HCT116 (cell line): Measurements from ENCODE around the gene PITPNM1. TPM values are rescaled to one million over a fixed set of nuclear protein-coding genes. Genes with fewer than 3 reads are reported as not detected.

Experiments
- ATAC-seq: fragments of 200-7000 bp; cut with Tn5 transposase; 2 replicates; pipeline ENCODE4 v1.9.1; 2020; ENCODE audit warnings: mild to moderate bottlenecking, moderate library complexity
- BruUV-seq: library from RNA; stranded (reverse); fragments of 400-500 nt; replicated peaks from 2 replicates; lab custom pipeline; 2021; lab: Mats Ljungman, UMichigan
- CTCF ChIA-PET: fragments of 300-600 bp; sonication (Branson Sonifier 250); formaldehyde crosslinking; loops from one replicate; lab custom pipeline; 2021; ENCODE audit warnings: antibody characterized with exemption; lab: Charles Lee
- POLR2A ChIA-PET: fragments of 300-600, 350-600 bp; sonication (Branson Sonifier 250); formaldehyde crosslinking; loops from one replicate; lab custom pipeline; 2021; ENCODE audit warnings: antibody characterized with exemption; lab: Charles Lee
- RAD21 ChIA-PET, 2 experiments: fragments of 300-600 bp; sonication (Branson Sonifier 250); formaldehyde crosslinking; loops; one replicate each; lab custom pipeline; 2023; ENCODE audit warnings: low total read pairs in 2 of 2; ENCODE audit not compliant: uncharacterized antibody in 2 of 2, unreplicated experiment in 2 of 2, low non-redundant PET in 1 of 2; lab: Charles Lee
- DNase-seq: peaks from one replicate; pipeline ENCODE4 v3.0.0-alpha.2; 2010; ENCODE audit warnings: low read depth, low spot score
- H2AFZ ChIP-seq: fragments of 200-600 bp; shearing (Covaris generic), sonication (generic); 2 replicates; pipeline ENCODE4 v1.6.1; 2017; ENCODE audit warnings: low read depth, mixed run types, mixed read lengths, antibody characterized with exemption, low read length; ENCODE audit not compliant: poor library complexity, severe bottlenecking
- H3K27ac ChIP-seq: 2 replicates; pipeline ENCODE4 v1.5.1; 2012; ENCODE audit warnings: low read depth, low read length
- H3K27me3 ChIP-seq: fragments of 200-600 bp; sonication (generic); 2 replicates; pipeline ENCODE4 v1.6.1; 2016; ENCODE audit warnings: mixed run types, low read length, mixed read lengths; ENCODE audit not compliant: insufficient read depth
- H3K36me3 ChIP-seq, 2 experiments: fragments of 200-500 bp in 1 of 2; fragments of 200-600 bp in 1 of 2; sonication (Bioruptor generic) in 1 of 2; sonication (generic) in 1 of 2; 2 replicates each; pipeline versions ENCODE4 v1.5.1 to v1.6.1; 2014 to 2016; ENCODE audit warnings: low read length in 2 of 2, inconsistent platforms in 1 of 2, mixed read lengths in 1 of 2, mixed run types in 1 of 2; ENCODE audit not compliant: insufficient read depth in 2 of 2, control insufficient read depth in 1 of 2
- H3K4me1 ChIP-seq, 2 experiments: fragments of 200-600 bp in 1 of 2; sonication (generic) in 1 of 2; 2 replicates each; pipeline versions ENCODE4 v1.5.1 to v1.6.1; 2012 to 2017; ENCODE audit warnings: low read length in 2 of 2, inconsistent platforms in 1 of 2, mild to moderate bottlenecking in 1 of 2, mixed read lengths in 1 of 2, mixed run types in 1 of 2, moderate library complexity in 1 of 2; ENCODE audit not compliant: insufficient read depth in 2 of 2, control insufficient read depth in 1 of 2
- H3K4me2 ChIP-seq: fragments of 200-600 bp; sonication (generic); 2 replicates; pipeline ENCODE4 v1.6.1; 2017; ENCODE audit warnings: mixed run types, low read length, mixed read lengths
- H3K4me3 ChIP-seq, 2 experiments: fragments of 200-600 bp in 1 of 2; sonication (generic) in 1 of 2; replicated peaks in 1 of 2; 2 replicates each; pipeline ENCODE4 v1.5.1; 2011 to 2016; ENCODE audit warnings: low read length in 2 of 2, control low read depth in 1 of 2, low read depth in 1 of 2, mild to moderate bottlenecking in 1 of 2, mixed read lengths in 1 of 2, mixed run types in 1 of 2
- H3K79me2 ChIP-seq: fragments of 200-600 bp; sonication (generic); 2 replicates; pipeline ENCODE4 v1.6.1; 2017; ENCODE audit warnings: mild to moderate bottlenecking, mixed run types, low read length, moderate library complexity, mixed read lengths; ENCODE audit not compliant: insufficient read depth
- H3K9ac ChIP-seq: fragments of 200-600 bp; sonication (generic); 2 replicates; pipeline ENCODE4 v1.6.1; 2016; ENCODE audit warnings: low read length, mixed read lengths
- H3K9me2 ChIP-seq: fragments of 200-600 bp; sonication (generic), shearing (Covaris generic); 2 replicates; pipeline ENCODE4 v1.6.1; 2017; ENCODE audit warnings: mixed run types, mild to moderate bottlenecking, moderate library complexity; ENCODE audit not compliant: insufficient read depth
- H3K9me3 ChIP-seq, 2 experiments: fragments of 200-500 bp in 1 of 2; fragments of 200-600 bp in 1 of 2; sonication (Bioruptor generic) in 1 of 2; sonication (generic) in 1 of 2; 2 replicates each; pipeline ENCODE4 v1.6.1; 2014 to 2017; ENCODE audit warnings: low read length in 2 of 2, mixed read lengths in 2 of 2, inconsistent platforms in 1 of 2, low read depth in 1 of 2, mild to moderate bottlenecking in 1 of 2, mixed run types in 1 of 2, moderate library complexity in 1 of 2; ENCODE audit not compliant: control insufficient read depth in 1 of 2, insufficient read depth in 1 of 2
- H4K20me1 ChIP-seq: fragments of 200-600 bp; sonication (generic), shearing (Covaris generic); 2 replicates; pipeline ENCODE4 v1.6.1; 2017; ENCODE audit warnings: mixed run types, mild to moderate bottlenecking, moderate library complexity; ENCODE audit not compliant: insufficient read depth
- ATF3 ChIP-seq: IDR thresholded peaks from 2 replicates; pipeline ENCODE4 v1.6.1; 2012
- CTCF ChIP-seq, 3 experiments: fragments of 200-600 bp in 1 of 3; sonication (generic) in 1 of 3; IDR thresholded peaks in 2 of 3; conservative IDR thresholded peaks in 1 of 3; 2 replicates each; pipeline ENCODE4 v1.5.1; 2012 to 2017; ENCODE audit warnings: low read depth in 2 of 3, low read length in 2 of 3, antibody characterized with exemption in 1 of 3, borderline replicate concordance in 1 of 3, control low read depth in 1 of 3, mild to moderate bottlenecking in 1 of 3, mixed read lengths in 1 of 3, mixed run types in 1 of 3, moderate library complexity in 1 of 3; ENCODE audit not compliant: insufficient read depth in 1 of 3
- ELF1 ChIP-seq: IDR thresholded peaks from 2 replicates; pipeline ENCODE4 v1.6.1; 2012; ENCODE audit warnings: low read depth, borderline replicate concordance
- FOSL1 ChIP-seq: IDR thresholded peaks from 2 replicates; pipeline ENCODE4 v1.6.1; 2012; ENCODE audit warnings: low read depth
- JUND ChIP-seq: IDR thresholded peaks from 2 replicates; pipeline ENCODE4 v1.6.1; 2012
- MAX ChIP-seq: IDR thresholded peaks from 2 replicates; pipeline ENCODE4 v1.6.1; 2012
- POLR2AphosphoS5 ChIP-seq: IDR thresholded peaks from 2 replicates; pipeline ENCODE4 v1.6.1; 2011; ENCODE audit warnings: mild to moderate bottlenecking, low read depth, low read length, moderate library complexity
- REST ChIP-seq: IDR thresholded peaks from 2 replicates; pipeline ENCODE4 v1.6.1; 2012; ENCODE audit warnings: low read depth
- SIN3A ChIP-seq: IDR thresholded peaks from 2 replicates; pipeline ENCODE4 v1.6.1; 2012; ENCODE audit warnings: low read depth
- SRF ChIP-seq: IDR thresholded peaks from 2 replicates; pipeline ENCODE4 v1.6.1; 2012; ENCODE audit warnings: low read depth
- TCF7L2 ChIP-seq: IDR thresholded peaks from 2 replicates; pipeline ENCODE4 v1.7.0; 2011; ENCODE audit warnings: borderline replicate concordance, inconsistent platforms; ENCODE audit not compliant: insufficient read depth, insufficient read length; ENCODE audit errors: extremely low read depth
- YY1 ChIP-seq: IDR thresholded peaks from 2 replicates; pipeline ENCODE4 v1.6.1; 2011; ENCODE audit warnings: low read length, low read depth, moderate library complexity, mild to moderate bottlenecking; ENCODE audit not compliant: insufficient replicate concordance; ENCODE audit errors: extremely low read depth
- ZBTB33 ChIP-seq: IDR thresholded peaks from 2 replicates; pipeline ENCODE4 v1.6.1; 2011; ENCODE audit warnings: mild to moderate bottlenecking, low read length, moderate library complexity; ENCODE audit not compliant: insufficient replicate concordance; ENCODE audit errors: extremely low read depth
- intact Hi-C: fragments of 100-400 bp; cut with micrococcal nuclease; formaldehyde crosslinking; loops from 2 replicates; pipeline ENCODE4 v1.10.0; 2022
- total RNA-seq: library from RNA; stranded (reverse); gene quantifications from one replicate; pipeline ENCODE4 v1.2.1, GENCODE V29; 2021; ENCODE audit not compliant: unreplicated experiment

The PITPNM1 gene
- total RNA-seq, 1 experiment from 2014 or later = 79.5 TPM

GRCh38 chr11:67489885-67490726, 15.1 kb downstream of the PITPNM1 start (continued):
- TF ChIP-seq ATF3 = no peak

- no peak overlapping the region for H3K4me3 ChIP-seq
- no peaks in the 10 kb centered on the region for H3K79me2 ChIP-seq
- no peaks in the 10 kb centered on the region for H3K9me3 ChIP-seq
- no peaks in the 10 kb centered on the region for H4K20me1 ChIP-seq
- DNase-seq (no peak), ATAC-seq (no peak)
- CTCF ChIA-PET = no interaction called here
- H3K9ac ChIP-seq = no peak overlapping the region
- no peak overlapping the region for H3K4me2 ChIP-seq
- no peak overlapping the region for H3K27ac ChIP-seq
- peaks cover 7 to 13% of the 10 kb centered on the region in 2 experiments; a peak in 3 of 4 replicates for H3K4me1 ChIP-seq
- H3K9me2 ChIP-seq = no peaks in the 10 kb centered on the region
- POLR2A ChIA-PET = no interaction called here
- intact Hi-C loops = no loop called here
- BruUV-seq = no TSS peak
- no peaks in the 10 kb centered on the region for H3K27me3 ChIP-seq
- no peak overlapping the region for H2AFZ ChIP-seq
- RAD21 ChIA-PET = no interaction called here
- no peaks in the 10 kb centered on the region; a peak in 2 of 4 replicates for H3K36me3 ChIP-seq
- no peak for TF ChIP-seq ELF1
- no peak for TF ChIP-seq REST
- TF ChIP-seq MAX = no peak
- TF ChIP-seq FOSL1 = no peak
- TF ChIP-seq SRF = no peak
- no peak for TF ChIP-seq ZBTB33
- no peak for TF ChIP-seq TCF7L2
- TF ChIP-seq POLR2AphosphoS5 = no peak
- no peak for TF ChIP-seq JUND
- no peak for TF ChIP-seq ATF3
- no peak for TF ChIP-seq YY1
- TF ChIP-seq SIN3A = no peak
- no peak for TF ChIP-seq CTCF (IDR thresholded peaks at IDR 0.05 in 2 of 3, conservative IDR thresholded peaks at IDR 0.05 in 1 of 3; ENCODE audit: borderline replicate concordance in 1 of 3, insufficient read depth in 1 of 3, low read depth in 2 of 3, low read length in 2 of 3)
Observed at GRCh38 chr11:67489203-67489884, 15.8 kb downstream of the PITPNM1 start.
